ENCODE data around the gene ZNF670.
"Not testable (repeated sequence)": the region's sequence is repeated elsewhere in the genome, so short reads cannot be mapped to it uniquely, and the experiment has no call there.

DNA sequence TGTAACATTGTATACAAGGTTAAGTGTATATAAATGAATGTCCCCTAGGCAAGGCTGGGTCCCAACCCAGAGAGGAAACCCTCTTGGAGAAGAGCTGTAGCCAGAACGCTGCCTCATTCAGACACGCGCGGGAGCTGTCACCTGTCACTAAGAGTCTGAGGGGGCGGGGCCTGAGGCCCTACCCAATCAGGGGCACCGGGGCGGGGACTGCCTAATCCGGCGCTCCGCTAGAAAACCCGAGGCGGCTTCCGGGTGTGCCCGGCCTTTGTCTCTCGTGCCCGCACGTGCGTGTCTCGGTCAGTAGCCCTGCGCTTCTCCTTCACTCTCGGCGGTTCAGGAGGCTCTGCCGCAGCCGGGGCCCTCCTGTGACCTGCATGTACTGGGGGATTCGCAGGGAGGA lies 47.6 kb upstream of the ZNF670 start:
- TF ChIP-seq, protein P1, sequence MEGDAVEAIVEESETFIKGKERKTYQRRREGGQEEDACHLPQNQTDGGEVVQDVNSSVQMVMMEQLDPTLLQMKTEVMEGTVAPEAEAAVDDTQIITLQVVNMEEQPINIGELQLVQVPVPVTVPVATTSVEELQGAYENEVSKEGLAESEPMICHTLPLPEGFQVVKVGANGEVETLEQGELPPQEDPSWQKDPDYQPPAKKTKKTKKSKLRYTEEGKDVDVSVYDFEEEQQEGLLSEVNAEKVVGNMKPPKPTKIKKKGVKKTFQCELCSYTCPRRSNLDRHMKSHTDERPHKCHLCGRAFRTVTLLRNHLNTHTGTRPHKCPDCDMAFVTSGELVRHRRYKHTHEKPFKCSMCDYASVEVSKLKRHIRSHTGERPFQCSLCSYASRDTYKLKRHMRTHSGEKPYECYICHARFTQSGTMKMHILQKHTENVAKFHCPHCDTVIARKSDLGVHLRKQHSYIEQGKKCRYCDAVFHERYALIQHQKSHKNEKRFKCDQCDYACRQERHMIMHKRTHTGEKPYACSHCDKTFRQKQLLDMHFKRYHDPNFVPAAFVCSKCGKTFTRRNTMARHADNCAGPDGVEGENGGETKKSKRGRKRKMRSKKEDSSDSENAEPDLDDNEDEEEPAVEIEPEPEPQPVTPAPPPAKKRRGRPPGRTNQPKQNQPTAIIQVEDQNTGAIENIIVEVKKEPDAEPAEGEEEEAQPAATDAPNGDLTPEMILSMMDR (IDR thresholded peaks at IDR 0.05; ENCODE audit: low read depth, low read length, missing input control): not testable (repeated sequence)
- not testable (repeated sequence) for TF ChIP-seq YY1 (IDR thresholded peaks at IDR 0.05); HNF4A (conservative IDR thresholded peaks at IDR 0.05)

All from liver (tissue), 3 donors.